Esophagus muscularis mucosa (tissue), 4 donors: ENCODE measurements around the gene C1orf116. TPM values are rescaled to one million over a fixed set of nuclear protein-coding genes. Genes with fewer than 3 reads are reported as not detected.
A peak's percentile ranks its signal among the peaks of the same experiment; 100 is the strongest.

Experiments
- DNase-seq: peaks from one replicate; pipeline ENCODE4 v3.0.0-alpha.2; 2017; ENCODE audit errors: extremely low spot score
- H3K27ac ChIP-seq, 4 donors: fragments of 200-600 bp; sonication (generic); replicated peaks in 1 of 4; 1 replicate in 3 of 4; 2 replicates in 1 of 4; pipeline ENCODE4 v1.5.1; 2016 to 2019; ENCODE audit warnings: mild to moderate bottlenecking in 1 of 4
- H3K27me3 ChIP-seq, 4 donors: fragments of 200-600 bp; sonication (generic); one replicate each; pipeline versions ENCODE4 v1.5.1 to v1.6.0; 2016 to 2019
- H3K36me3 ChIP-seq, 4 donors: fragments of 200-600 bp; sonication (generic); one replicate each; pipeline ENCODE4 v1.5.1; 2016 to 2019
- H3K4me1 ChIP-seq, 4 donors: fragments of 200-600 bp; sonication (generic); one replicate each; pipeline ENCODE4 v1.5.1; 2016 to 2019
- H3K4me3 ChIP-seq, 4 donors: fragments of 200-600 bp; sonication (generic); 1 replicate in 2 of 4; 2 replicates in 2 of 4; pipeline ENCODE4 v1.5.1; 2016 to 2019; ENCODE audit warnings: mild to moderate bottlenecking in 4 of 4, moderate library complexity in 1 of 4
- H3K9me3 ChIP-seq, 4 donors: fragments of 200-600 bp; sonication (generic); 1 replicate in 3 of 4; 2 replicates in 1 of 4; pipeline ENCODE4 v1.5.1; 2016 to 2019
- CTCF ChIP-seq, 3 experiments: fragments of 200-600 bp in 2 of 3; fragments of 450-650 bp in 1 of 3; sonication (generic) in 2 of 3; IDR thresholded peaks; one replicate each; pipeline ENCODE4 v1.5.1; 2017 to 2019; ENCODE audit warnings: antibody characterized with exemption in 3 of 3, mild to moderate bottlenecking in 2 of 3, moderate library complexity in 1 of 3
- EP300 ChIP-seq: sonication (generic); formaldehyde crosslinking; IDR thresholded peaks from one replicate; pipeline ENCODE4 v1.6.1; 2017; ENCODE audit warnings: antibody characterized with exemption
- POLR2A ChIP-seq: fragments of 450-650 bp; IDR thresholded peaks from one replicate; pipeline ENCODE4 v1.6.1; 2017; ENCODE audit warnings: antibody characterized with exemption, moderate library complexity, mild to moderate bottlenecking, low read depth
- POLR2AphosphoS5 ChIP-seq, 2 donors: sonication (generic); formaldehyde crosslinking; IDR thresholded peaks; one replicate each; pipeline ENCODE4 v1.6.1; 2017; ENCODE audit warnings: antibody characterized with exemption in 2 of 2
- WGBS: methylation state at CpG from one replicate; pipeline ENCODE4 v1.1.5; 2018; 5-methylcytosine and 5-hydroxymethylcytosine counted together
- intact Hi-C: fragments of 100-400 bp; cut with DNase I; formaldehyde crosslinking; loops from one replicate; pipeline ENCODE4 v1.15.1; 2023
- total RNA-seq, 4 donors: library from RNA; depleted of rRNA; stranded (reverse); fragments of >200 nt; gene quantifications; one replicate each; pipeline versions ENCODE4 v1.1.0 to v1.2.1, GENCODE V29; 2016

Gene C1orf116
- total RNA-seq, 4 donors from 2014 or later, result under 0.01 to 0.32 (median 0.17) TPM

GRCh38 chr1:207027921-207028320 is 4.6 kb downstream of the C1orf116 start:
- Histone ChIP-seq H3K4me1 (peaks cover 28 to 35% (median 32%) of the 10 kb centered on the region in 4 donors), H3K27ac (no peak overlapping the region), H3K27me3 (peaks cover 0 to 13% (median 0%) of the 10 kb centered on the region in 4 donors), H3K36me3 (no peaks in the 10 kb centered on the region), H3K4me3 (no peak overlapping the region), H3K9me3 (no peaks in the 10 kb centered on the region)
- intact Hi-C loops, result no loop called here
- DNase-seq, result no peak
- no peak for TF ChIP-seq POLR2A
- no peak for TF ChIP-seq EP300
- no peak for TF ChIP-seq CTCF (IDR thresholded peaks at IDR 0.05)
- no peak for TF ChIP-seq POLR2AphosphoS5 (IDR thresholded peaks at IDR 0.05)
- WGBS, result 95% methylated on average over 1 of the region's 1 CpG

- H3K27ac ChIP-seq, result no peak overlapping the region
- no peaks in the 10 kb centered on the region for H3K9me3 ChIP-seq
- WGBS, result 94% methylated on average over 18 of the region's 18 CpGs
- TF ChIP-seq POLR2A (no peak), EP300 (no peak), CTCF (IDR thresholded peaks at IDR 0.05) (no peak), POLR2AphosphoS5 (IDR thresholded peaks at IDR 0.05) (no peak)
- no peak overlapping the region for H3K4me3 ChIP-seq
- peaks cover 28 to 35% (median 32%) of the 10 kb centered on the region in 4 donors for H3K4me1 ChIP-seq
- intact Hi-C loops, result no loop called here
- DNase-seq, result no peak
- peaks cover 0 to 8% (median 0%) of the 10 kb centered on the region in 4 donors for H3K27me3 ChIP-seq
- H3K36me3 ChIP-seq, result no peaks in the 10 kb centered on the region
Observed at GRCh38 chr1:207027206-207027777, 5.3 kb downstream of the C1orf116 start.

DNA sequence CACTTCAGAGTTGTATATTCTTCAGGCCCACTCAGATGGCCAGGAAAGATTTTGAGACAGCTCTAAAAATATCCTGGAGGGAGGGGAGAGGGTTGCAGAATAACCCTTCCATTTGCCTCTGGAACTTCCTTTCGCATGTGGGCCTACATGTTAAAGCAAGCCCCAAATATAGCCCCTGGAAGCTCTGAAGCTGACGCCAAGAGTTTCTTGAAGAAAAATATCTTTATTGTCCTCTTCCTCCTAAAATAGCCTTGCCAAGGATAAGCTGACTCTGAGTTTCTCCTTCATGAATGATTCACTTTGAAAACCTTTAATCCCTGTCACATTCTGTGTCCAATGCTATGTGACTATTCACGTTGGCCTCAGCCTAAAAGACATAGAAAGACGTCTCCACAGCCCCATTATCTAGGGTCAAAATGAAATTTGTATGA is 6.4 kb downstream of the C1orf116 start:
- WGBS, result 33% methylated on average over 4 of the region's 4 CpGs
- Histone ChIP-seq H3K27me3 (peaks cover 0 to 2% (median 0%) of the 10 kb centered on the region in 4 donors), H3K27ac (peak overlapping the region; percentile 29 to 76 (median 54)), H3K36me3 (no peaks in the 10 kb centered on the region), H3K4me3 (no peak overlapping the region), H3K4me1 (peaks cover 28 to 39% (median 32%) of the 10 kb centered on the region in 4 donors), H3K9me3 (no peaks in the 10 kb centered on the region)
- DNase-seq, result no peak
- intact Hi-C loops, result no loop called here
- TF ChIP-seq POLR2AphosphoS5 (IDR thresholded peaks at IDR 0.05) (no peak), EP300 (no peak), CTCF (IDR thresholded peaks at IDR 0.05) (no peak), POLR2A (no peak)

DNA sequence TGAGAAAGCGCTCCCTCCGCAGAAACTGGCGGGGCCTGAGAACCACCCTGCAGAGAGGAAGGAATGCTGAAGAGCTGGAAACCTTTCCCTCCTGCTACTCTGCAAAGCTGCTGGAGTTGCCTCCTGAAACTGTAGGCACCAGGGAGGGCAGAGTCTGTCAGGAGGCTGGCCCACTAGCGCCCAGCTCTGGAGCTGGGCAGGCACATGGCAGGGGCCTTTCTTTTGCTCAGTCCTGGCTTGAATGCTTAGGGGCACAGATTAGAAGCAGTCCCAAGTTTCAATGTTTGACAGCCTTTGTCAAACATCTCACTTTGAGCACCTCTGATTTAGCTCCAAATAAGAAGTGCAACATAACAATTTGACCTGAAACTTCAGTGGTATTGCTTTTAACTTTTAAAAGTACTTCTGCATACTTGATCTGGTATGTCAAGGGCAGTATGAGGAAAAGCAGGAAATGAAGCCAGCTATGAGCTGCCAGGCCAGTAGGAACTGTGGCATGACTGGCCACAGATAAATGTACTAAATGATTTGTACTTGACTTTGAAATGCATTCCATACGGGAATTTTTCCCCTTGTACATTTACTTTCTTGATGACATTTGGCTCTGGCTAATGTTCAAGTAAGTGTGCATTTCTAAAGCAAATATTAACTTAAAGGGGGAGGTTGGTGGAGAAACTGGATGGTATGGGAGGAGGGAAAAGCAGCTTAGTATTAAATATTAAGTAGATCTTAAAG is 7.2 kb downstream of the C1orf116 start:
- Histone ChIP-seq H3K27ac (peak overlapping the region; percentile 29 to 76 (median 54)), H3K4me3 (no peak overlapping the region), H3K9me3 (no peaks in the 10 kb centered on the region), H3K36me3 (no peaks in the 10 kb centered on the region), H3K4me1 (peaks cover 28 to 39% (median 32%) of the 10 kb centered on the region in 4 donors), H3K27me3 (no peaks in the 10 kb centered on the region)
- WGBS, result 43% methylated on average over 5 of the region's 5 CpGs
- intact Hi-C loops, result no loop called here
- peak; percentile 87 for DNase-seq
- no peak for TF ChIP-seq EP300
- TF ChIP-seq POLR2AphosphoS5 (IDR thresholded peaks at IDR 0.05), result no peak
- TF ChIP-seq CTCF (IDR thresholded peaks at IDR 0.05), result no peak
- TF ChIP-seq POLR2A, result no peak
